ENCODE data around the gene BMPR1B.
"Not testable (repeated sequence)": the region's sequence is repeated elsewhere in the genome, so short reads cannot be mapped to it uniquely, and the experiment has no call there.

The BMPR1B gene

GRCh38 chr4:94763005-94763404 is 5.2 kb downstream of the BMPR1B start:
- DNase-seq (ENCODE audit: low read depth) = no peak

DNA sequence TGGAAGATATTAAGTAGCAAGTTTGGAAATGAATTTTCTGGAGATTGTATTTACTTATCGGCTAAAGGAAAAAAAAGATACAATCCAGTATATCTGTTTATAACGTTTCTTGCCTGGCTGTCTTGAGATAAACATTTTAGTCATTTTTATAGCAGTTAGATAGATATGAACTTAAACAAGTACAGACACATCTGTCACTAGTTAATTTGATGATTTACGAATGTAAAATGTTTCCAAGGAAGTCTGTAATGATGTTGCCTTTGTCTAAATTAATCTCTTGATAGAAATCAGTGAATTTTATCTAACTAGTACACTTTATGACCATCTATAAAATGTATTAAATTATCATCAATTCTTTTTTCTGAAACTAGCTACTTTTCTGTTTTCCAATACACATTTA is 5.7 kb downstream of the BMPR1B start:
- DNase-seq (ENCODE audit: low read depth) = no peak

GRCh38 chr4:94764069-94764468 is 6.3 kb downstream of the BMPR1B start:
- DNase-seq (ENCODE audit: low read depth) = no peak

- no peak for DNase-seq (ENCODE audit: low read depth)
These were observed 7.4 kb downstream of the BMPR1B start for GRCh38 chr4:94765174-94765573.

GRCh38 chr4:94765648-94766047 is 7.9 kb downstream of the BMPR1B start:
- no peak for DNase-seq (ENCODE audit: low read depth)

- DNase-seq (ENCODE audit: low read depth) = no peak
These were observed 9.1 kb downstream of the BMPR1B start for GRCh38 chr4:94766856-94767255.

DNA sequence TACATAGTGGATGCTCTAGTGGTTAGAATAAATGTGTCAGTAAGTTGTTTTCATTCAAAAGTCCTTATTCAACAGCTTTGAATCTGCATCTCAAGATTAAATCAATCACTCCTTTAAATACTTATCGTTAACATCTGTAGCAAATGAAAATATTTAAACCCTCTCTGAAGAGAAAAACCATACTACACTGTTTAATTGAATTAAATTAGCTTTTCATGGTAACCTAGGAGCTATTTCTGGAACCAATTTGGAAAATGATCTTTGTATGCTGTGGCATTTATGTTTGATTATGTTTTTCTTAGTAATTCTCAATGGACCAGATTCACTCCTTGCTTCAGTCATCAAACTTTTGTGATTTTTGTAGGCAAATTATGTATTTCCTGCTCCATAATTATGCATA is 9.7 kb downstream of the BMPR1B start:
- DNase-seq (ENCODE audit: low read depth) = no peak

DNA sequence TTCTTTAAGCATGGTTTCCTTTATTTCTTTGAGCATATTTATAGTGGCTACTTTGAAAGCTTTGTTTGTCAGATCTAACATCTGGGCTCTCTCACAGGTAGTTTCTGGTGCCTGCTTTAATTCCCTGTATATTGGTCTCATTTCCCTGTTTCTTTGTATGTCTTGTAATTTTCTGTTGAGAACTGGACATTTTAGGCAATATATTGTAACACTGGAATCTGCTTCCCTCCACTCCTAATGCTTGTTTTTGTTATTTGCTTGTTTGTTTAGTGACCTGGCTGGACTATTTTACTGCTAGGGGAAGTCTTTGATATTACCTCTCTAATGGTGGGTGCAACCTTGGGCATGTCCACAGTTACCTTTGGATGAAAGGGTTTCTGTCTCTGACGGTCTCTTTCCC is 25.0 kb downstream of the BMPR1B start:
- no peak for DNase-seq (ENCODE audit: low read depth)

GRCh38 chr4:94791701-94792100 is 33.9 kb downstream of the BMPR1B start:
- DNase-seq (ENCODE audit: low read depth) = no peak

DNA sequence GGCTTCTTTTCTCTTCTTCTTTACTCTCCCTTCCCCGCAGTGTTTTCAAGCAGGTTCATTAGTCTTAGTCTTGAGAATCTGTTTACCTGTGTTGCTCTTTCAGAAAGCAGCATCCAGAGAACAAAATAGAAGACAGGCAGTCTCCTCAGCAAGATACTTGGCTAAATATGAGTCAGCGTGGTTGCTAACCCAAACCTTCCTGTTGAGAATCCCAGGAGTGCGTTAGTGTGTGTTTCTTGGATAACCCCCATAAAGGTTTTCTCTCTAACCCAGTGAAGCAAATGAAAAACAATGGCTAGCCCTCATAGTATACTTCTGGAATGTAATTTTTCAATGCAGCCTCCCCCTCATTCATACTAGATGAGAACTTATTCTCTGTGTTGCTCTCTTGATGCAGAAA is 41.1 kb downstream of the BMPR1B start:
- no peak for DNase-seq (ENCODE audit: low read depth)

DNA sequence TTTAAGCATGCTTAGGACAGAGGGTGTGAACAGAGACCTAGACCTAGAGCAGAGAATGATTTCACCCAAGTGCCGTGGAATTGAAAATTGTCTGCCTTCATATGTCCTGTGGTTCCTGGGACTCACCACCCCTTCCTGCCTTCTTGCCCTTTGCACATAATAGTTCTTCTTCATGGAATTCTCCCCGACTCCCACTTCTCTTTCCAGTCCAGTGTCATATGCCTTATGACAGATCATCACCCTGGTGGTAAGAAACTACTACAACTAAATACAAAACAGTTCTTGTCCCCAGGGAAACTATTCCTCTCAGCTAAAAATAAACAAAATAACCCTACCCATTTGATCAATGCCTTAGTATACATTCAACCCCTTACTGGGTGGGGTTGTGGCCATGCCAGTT is 43.3 kb downstream of the BMPR1B start:
- DNase-seq (ENCODE audit: low read depth) = no peak

- no peak for DNase-seq (ENCODE audit: low read depth)
These were observed 44.3 kb downstream of the BMPR1B start for GRCh38 chr4:94802091-94802490.

GRCh38 chr4:94803181-94803580 is 45.4 kb downstream of the BMPR1B start:
- no peak for DNase-seq (ENCODE audit: low read depth)

GRCh38 chr4:94804650-94805049 is 46.9 kb downstream of the BMPR1B start:
- DNase-seq (ENCODE audit: low read depth) = no peak

GRCh38 chr4:94806376-94806775 is 48.6 kb downstream of the BMPR1B start:
- DNase-seq (ENCODE audit: low read depth) = no peak

GRCh38 chr4:94811643-94812042 is 53.9 kb downstream of the BMPR1B start:
- no peak for DNase-seq (ENCODE audit: low read depth)

- DNase-seq (ENCODE audit: low read depth) = no peak
These were observed 55.5 kb downstream of the BMPR1B start for GRCh38 chr4:94813221-94813620.

DNA sequence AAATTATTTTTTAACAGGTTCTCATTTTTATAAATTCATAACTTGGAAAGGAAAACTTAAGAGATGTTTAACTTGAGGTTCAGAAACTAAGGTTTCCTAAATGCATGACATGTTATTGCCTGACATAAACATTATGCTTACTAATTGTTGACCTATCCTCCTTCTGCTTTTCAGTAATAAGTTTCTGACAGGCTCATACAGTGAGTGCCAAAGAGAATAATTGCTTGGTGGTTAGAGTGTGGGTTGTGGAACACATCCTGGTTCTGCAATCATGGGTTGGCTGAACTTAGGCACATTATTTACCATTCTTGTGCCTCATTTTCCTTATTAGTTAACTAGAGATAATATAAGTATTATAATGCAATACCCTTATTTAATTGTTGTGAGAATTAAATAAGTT is 56.5 kb downstream of the BMPR1B start:
- DNase-seq (ENCODE audit: low read depth) = no peak

DNA sequence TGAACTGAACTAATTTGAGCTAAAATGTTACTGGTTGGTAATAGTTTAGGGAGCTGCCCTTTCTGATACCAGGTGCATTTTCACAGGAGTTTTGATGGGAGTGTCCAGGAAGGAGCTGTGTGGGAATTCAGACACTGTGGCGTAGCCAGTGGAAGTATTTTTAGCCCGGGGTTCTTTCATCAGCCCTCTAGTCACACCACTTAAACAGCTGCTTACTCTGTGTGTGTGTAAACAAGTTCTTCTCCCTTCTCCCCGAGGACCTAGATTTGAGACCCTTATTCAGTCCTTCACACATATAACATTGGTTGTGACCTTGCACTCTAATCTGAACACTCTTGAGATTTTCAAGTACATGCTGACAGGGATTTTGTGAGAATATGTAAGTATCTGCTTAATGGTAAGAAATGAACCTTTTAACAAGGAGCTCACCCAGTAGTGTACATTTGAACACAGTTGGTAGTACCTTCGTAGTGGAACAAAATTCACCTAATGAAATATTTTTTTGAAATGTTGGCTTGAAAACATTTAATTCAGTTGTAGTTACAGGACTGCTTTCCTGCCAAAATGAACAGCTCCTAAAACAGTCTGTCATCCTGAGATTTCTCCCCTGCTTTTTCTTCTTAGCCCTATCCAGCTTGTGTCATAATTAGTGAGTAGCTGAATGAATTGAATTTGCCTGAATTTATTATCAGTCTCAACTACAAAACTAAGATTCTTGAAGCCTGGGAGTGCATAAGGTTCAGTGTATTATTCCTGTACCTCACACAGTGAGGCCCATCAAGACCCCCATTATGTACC is 61.8 kb downstream of the BMPR1B start:
- DNase-seq (ENCODE audit: low read depth) = no peak

DNA sequence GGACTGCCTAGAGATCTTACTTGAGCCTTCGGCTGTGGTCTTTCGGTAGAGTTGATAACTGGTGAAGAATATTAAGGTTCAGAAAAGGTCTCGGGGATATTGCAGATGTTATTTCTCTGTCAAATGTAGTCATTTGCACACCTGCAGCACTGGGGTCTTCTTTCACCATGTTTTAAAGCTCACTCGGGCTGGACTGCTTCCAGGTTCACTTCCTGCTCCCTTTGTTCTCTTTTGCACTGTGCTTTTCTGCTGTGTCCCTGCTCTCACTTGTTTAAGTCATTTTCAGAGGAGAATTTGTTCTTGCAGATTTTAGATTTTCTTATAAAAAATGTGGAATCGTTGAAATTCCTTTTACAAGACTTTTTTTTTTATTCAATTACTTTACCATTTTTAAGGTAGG is 68.5 kb downstream of the BMPR1B start:
- no peak for DNase-seq (ENCODE audit: low read depth)

- no peak for DNase-seq (ENCODE audit: low read depth)
These were observed 69.8 kb downstream of the BMPR1B start for GRCh38 chr4:94827481-94828110.

GRCh38 chr4:94828882-94829281 is 71.1 kb downstream of the BMPR1B start:
- no peak for DNase-seq (ENCODE audit: low read depth)

- DNase-seq (ENCODE audit: low read depth) = no peak
These were observed 73.9 kb downstream of the BMPR1B start for GRCh38 chr4:94831607-94832006.

DNA sequence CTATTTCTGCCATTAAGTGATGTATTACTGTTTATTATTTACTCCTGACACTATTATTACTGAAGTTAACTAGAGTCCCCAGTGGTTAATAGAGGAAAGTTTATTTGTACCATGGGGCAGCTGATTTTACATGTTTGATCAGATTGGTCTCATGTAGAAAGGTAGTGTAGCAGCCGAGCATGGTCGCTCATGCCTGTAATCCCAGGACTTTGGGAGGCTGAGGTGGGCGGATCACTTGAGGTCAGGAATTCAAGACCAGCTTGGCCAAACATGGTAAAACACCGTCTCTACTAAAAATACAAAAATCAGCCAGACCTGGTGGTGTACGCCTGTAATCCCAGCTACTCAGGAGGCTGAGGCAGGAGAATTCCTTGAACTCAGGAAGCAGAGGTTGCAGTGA is 74.6 kb downstream of the BMPR1B start:
- not testable (repeated sequence) for DNase-seq (ENCODE audit: low read depth)

Measured in T-helper 22 cell (primary cell).